Measurements from ENCODE around the gene SRSF6.
A peak's percentile ranks its signal among the peaks of the same experiment; 100 is the strongest.
"Not testable (repeated sequence)": the region's sequence is repeated elsewhere in the genome, so short reads cannot be mapped to it uniquely, and the experiment has no call there.

The SRSF6 gene

GRCh38 chr20:43457640-43458421, at the start of gene SRSF6:
TSS of gene SRSF6 (plus strand) at chr20:43457896. CDS start at chr20:43458034, 138 bp downstream.
- peak; percentile 99 for DNase-seq

DNA sequence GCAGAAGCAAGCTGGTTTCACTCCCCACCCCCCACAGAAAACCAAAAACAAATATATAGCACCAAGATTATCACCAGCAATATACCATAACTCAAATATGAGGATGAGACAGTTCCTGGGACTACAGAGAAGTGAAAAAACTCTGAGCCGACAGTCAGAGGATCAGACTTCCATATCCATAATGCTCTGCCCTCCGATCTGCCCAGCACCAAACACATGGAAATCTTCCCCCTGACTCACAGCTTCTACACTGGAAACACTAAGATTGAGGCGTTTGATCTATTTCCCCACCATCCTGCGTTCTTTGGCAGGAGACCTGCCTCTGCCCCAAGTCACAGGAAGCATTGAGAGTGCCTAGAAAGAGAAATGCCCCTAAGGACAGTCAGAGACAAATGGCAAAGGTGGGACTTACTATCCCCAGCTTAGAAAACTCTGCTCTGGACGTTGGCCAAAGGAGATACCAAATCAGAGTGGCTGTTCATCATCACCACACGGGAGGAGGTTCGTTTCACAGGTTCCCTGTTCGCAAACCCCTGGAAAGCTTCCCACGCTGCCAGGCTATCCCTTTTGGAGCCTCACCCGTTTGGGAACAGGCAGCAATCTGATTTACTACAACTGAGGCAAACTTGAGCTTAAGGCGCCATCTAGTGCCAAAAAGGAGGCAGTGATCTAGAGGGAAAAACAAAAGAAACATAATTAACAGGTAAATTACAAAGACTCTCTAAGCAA, 48.7 kb upstream of the SRSF6 start:
- DNase-seq = peak; percentile 3

DNA sequence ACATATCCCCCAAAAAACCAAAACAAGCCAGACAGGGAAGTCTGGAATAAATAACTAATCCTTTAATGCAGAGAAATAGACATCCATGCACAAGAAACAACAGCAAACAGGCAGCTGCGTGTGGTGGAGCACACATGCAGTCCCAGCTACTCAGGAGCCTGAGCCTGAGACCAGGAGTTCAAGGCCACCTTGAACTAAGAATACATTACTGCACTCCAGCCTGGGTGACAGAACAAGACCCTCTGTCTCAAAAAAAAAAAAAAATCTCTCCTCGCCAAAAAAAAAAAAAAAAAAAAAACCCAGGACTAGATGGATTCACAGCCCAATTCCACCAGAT, 48.2 kb upstream of the SRSF6 start:
- DNase-seq = no peak

DNA sequence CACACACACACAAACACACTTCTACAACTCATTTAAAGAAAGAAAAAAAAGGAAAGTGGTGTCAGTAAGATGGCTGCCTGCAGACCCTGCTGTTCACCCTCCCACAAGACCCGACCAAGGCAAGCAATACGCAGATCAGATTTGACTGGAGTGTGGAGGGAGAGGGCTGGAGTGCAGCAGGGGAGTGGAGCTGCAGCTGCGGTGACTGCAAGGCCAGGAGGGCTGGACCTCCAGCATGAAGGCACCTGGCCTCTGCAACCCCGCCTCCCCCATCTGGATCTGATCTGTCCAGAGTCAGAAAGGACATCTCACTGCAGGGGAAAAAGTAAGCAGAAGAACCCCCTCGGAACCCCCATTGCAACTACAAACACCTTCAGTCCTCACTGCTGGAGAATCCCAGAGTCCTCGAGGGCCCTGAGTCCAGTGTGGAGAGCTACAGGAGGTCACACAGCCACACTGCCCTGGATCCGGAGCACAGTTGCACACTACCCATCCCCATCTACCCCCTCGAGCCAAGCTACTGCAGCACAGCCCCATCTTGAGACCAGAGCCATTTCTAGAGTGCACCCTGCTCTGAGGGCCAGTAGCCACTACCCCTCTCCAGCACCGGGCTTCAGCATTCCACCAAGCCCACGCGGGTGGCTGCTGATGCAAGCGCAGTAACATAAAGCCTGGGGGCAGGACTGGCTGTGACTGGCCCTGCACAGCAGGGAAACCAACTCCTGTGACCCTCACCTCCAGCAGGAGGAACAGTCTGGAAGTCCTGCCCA, 41.9 kb upstream of the SRSF6 start:
- DNase-seq = no peak

DNA sequence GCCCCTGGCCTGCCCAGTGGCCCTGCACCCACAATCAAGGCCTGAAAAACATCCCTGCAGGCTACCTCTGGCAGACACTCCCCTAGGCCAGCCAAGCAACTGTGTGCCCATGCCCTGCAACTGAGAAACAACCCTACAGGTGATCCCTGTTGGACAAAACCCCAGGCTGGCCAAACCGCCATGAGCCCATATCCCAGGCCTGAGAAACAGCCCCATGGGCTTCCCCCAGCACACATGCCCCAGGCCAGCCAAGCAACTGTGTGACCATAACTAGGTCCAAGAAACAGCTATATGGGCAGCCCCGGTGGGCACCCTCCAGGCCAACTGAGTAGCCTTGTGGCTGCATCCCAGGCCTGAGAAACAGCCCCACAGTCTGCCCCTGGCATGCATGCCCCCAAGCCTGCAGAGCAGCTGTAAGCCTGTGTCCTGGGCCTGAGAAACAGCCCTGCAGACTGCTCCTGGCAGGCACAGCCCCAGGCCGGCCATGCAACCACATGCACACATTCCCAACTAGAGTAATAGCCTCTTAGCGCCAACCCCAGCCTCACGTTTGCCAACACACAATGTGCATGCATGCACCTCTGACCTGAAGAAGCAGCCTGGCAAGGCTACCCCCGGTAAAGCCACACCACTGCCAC, 41.0 kb upstream of the SRSF6 start:
- no peak for DNase-seq

- DNase-seq = no peak
Measured at GRCh38 chr20:43420192-43420591, 37.5 kb upstream of the SRSF6 start.

DNA sequence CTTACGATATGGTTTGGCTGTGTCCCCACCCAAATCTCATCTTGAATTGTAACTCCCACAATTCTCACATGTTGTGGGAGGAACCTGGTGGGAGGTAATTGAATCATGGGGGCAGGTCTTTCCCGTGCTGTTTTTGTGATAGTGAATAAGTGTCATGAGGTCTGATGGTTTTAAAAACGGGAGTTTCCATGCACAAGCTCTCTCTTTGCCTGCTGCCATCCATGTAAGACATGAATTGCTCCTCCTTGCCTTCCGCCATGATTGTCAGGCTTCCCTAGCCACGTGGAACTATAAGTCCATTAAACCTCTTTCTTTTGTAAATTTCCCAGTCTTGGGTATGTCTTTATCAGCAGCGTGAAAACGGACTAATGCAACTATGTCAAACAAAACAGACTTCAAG, 36.8 kb upstream of the SRSF6 start:
- not testable (repeated sequence) for DNase-seq

GRCh38 chr20:43426172-43426571, 31.5 kb upstream of the SRSF6 start:
- DNase-seq = no peak

GRCh38 chr20:43430265-43431133, 27.2 kb upstream of the SRSF6 start:
- DNase-seq = no peak

GRCh38 chr20:43431134-43431519, 26.6 kb upstream of the SRSF6 start:
- DNase-seq = no peak

- DNase-seq = no peak
Measured at GRCh38 chr20:43432498-43432897, 25.2 kb upstream of the SRSF6 start.

DNA sequence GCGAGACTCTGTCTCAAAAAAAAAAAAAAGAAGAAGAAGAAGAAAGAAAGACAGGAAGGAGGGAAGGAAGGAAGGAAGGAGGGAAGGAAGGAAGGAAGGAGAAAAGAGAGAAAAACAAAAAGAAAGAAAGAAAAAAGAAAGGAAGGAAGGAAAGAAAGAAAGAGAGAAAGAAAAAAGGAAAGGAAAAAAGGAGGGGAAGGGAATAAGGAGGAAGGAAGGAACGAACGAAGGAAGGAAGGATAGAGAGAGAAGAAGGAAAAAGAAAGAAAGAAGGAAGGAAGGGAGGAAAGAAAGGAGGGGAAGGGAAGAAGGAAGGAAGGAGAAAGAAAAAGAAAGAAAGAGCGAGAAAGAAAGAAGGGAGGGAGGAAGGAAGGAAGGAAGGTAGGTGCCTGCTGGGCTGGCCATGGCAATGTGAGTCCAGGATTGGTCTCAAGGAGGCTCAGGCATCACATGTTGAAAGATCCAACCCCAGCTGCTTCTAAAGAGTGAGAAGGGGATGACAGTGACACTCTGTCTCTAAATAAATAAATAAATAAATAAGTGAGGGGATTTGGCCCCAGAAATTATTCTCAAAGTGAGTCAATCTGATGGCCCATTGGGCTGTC, 24.3 kb upstream of the SRSF6 start:
- DNase-seq = no peak

DNA sequence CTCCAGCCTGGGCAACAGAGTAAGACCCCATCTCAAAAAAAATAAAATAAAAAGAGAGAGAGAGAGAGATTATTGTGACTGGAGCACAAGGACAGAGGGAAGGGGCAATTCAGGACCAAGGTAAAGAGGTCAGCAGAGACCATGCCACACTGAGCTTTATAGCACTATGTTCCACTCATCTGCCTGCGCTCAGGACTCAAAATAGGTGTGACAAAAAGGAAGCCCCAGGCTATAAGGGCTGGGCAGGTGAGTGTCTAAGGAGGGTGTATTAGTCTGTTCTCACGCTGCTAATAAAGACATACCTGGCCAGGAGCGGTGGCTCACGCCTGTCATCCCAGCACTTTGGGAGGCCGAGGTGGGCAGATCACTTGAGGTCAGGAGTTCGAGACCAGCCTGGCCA, 23.1 kb upstream of the SRSF6 start:
- DNase-seq = no peak

DNA sequence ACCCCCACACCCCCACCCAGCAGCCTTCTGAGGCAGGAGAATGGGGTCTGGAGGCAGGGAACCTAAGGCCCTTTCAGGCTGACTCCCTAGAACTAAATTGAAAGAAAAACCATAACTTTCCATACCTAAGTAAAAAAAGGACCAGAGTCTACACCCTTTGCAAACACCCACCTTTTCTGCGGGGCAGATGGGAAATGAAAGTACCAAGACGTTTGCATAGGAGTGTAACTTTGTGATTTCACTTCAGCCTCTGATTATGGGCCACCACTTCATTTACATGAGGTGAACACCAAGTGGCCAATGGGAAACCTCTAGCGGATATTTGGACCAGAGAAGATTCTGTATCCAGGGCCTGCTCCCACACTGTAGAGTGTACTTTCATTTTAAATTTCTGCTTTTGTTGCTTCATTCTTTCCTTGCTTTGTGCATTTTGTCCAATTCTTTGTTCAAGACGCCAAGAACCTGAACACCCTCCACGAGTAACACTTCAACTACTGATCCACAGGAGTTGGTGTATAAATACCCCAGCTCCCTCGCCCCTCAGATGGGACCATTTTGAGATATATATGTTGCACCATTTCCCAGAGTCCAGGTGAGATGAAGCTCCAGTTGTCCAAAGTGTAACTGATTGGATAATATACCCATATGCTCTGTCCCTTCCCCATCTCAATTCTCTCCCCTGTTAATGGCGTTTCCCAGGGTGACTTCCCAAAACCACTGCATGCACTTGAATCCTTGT, 18.9 kb upstream of the SRSF6 start:
- no peak for DNase-seq

GRCh38 chr20:43440531-43440930, 17.2 kb upstream of the SRSF6 start:
- no peak for DNase-seq

- DNase-seq = no peak
Measured at GRCh38 chr20:43442282-43442880, 15.3 kb upstream of the SRSF6 start.

GRCh38 chr20:43444107-43444506, 13.6 kb upstream of the SRSF6 start:
- peak; percentile 61 for DNase-seq

- DNase-seq = no peak
Measured at GRCh38 chr20:43446361-43446879, 11.3 kb upstream of the SRSF6 start.

GRCh38 chr20:43448431-43448747, 9.3 kb upstream of the SRSF6 start:
- not testable (repeated sequence) for DNase-seq

GRCh38 chr20:43448748-43449535, 8.8 kb upstream of the SRSF6 start:
- peak; percentile 27 for DNase-seq
